Activated CD4-positive, alpha-beta T cell treated with anti-CD3 and anti-CD28 coated beads, Interleukin-2, amount 50 U/mL, for 1 hour (primary cell): ENCODE measurements around the gene NISCH.
"Not testable (repeated sequence)": the region's sequence is repeated elsewhere in the genome, so short reads cannot be mapped to it uniquely, and the experiment has no call there.

Experiments
- DNase-seq: peaks from one replicate; pipeline ENCODE4 v3.0.0-alpha.2; 2020

The NISCH gene

DNA sequence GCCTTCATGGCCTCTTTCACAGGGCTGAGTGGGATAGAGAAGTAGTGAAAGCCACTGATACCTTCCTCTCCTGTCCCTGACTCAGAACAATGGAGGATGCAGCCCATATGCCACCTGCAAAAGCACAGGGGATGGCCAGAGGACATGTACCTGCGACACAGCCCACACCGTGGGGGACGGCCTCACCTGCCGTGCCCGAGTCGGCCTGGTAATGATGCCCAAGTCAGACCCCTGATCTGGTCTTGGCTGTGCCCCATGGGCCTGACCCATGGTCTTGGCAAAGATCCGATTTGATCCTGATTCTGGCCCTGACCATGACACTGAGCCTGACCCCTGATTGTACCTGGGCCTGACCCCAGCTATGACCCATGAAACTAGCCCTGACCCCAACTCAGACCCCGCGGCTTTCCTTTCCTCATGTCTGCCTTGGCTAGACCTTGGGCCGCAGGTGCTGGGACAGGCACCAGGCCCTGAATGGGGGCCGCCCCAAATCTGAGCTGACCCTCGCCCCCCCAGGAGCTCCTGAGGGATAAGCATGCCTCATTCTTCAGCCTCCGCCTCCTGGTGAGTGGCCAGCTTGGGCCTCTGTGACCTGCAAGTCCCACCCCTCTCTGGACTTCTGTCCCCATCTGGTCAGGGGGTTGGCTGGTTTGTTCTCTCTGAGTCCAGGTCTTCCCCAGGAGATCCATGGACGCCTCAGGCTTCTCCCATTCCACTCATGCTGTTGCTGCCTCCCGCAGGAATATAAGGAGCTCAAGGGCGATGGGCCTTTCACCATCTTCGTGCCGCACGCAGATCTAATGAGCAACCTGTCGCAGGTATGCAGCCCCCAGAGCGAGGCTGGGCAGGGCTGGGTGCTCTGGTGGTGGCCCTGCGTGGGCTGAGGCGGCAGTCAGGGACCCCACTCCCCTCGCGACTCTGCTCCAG is 62.7 kb downstream of the NISCH start:
- DNase-seq: no peak

DNA sequence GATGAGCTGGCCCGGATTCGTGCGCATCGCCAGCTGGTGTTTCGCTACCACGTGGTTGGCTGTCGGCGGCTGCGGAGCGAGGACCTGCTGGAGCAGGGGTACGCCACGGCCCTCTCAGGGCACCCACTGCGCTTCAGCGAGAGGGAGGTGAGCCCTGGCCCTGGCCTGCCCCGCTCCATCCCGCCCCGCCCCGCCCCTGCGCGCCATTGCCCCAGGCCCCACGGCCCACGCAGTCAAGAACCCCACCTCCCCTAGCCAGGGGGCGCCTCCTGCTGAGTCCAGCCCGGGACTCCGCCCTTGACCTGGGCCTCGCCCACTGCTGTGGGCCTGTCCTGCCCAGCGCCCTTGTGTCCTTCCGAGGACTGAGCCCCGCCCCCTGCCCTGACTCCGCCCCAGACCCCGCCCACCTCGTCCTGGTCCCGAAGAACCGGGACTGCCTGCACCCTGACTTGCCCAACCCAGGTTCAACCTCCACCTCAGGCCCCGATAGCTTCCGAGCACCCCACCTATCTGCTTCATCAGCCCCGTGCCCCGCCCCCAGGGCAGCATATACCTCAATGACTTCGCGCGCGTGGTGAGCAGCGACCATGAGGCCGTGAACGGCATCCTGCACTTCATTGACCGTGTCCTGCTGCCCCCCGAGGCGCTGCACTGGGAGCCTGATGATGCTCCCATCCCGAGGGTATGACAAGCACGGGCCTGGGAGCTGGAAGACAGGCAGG is 63.5 kb downstream of the NISCH start:
- DNase-seq: no peak

- no peak for DNase-seq
Measured at GRCh38 chr3:52519445-52520140, 64.2 kb downstream of the NISCH start.

DNA sequence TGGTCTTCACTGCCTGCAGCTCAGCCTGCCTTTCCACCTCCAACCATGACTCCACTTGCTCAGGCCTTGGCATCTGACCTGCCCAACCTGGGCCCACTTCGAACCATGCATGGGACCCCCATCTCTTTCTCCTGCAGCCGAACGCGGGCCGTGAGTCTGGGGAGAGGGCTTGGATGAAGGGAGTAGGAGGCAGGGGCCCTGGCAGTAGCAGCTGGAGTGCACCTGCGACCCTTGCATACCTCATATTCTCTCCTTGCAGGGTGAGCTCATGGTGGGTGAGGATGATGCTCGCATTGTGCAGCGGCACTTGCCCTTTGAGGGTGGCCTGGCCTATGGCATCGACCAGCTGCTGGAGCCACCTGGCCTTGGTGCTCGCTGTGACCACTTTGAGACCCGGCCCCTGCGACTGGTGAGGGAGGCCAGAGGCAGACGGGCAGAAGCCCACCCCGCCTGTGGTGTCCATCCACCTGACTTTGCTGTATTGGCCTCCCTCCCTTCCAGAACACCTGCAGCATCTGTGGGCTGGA is 64.8 kb downstream of the NISCH start:
- DNase-seq: no peak

DNA sequence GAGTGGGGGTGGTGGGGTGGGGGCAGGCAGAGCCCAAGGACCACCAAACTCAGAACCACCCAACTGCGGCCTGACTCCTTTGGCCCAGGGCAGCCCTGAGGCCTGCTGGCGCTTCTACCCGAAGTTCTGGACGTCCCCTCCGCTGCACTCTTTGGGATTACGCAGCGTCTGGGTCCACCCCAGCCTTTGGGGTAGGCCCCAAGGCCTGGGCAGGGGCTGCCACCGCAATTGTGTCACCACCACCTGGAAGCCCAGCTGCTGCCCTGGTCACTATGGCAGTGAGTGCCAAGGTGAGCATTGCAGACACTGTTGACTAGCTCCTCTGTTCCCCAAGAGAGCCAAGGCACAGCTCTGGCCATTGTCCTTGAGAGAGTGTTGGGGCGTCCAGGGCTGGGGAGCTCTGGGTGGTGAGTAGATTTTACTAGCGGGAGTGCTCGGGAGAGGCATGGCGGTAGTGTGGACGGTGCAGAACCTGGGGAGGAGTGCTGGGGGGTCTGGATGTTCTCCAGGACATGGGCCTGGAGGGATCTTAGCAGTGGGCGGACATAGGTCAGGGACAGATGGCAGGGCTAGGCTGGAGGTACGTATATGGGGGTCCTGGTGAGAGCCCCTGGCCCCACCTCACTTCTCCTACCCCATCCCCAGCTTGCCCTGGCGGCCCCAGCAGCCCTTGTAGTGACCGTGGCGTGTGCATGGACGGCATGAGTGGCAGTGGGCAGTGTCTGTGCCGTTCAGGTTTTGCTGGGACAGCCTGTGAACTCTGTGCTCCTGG is 65.5 kb downstream of the NISCH start:
- no peak for DNase-seq

- DNase-seq: no peak
Measured at GRCh38 chr3:52521488-52521824, 66.1 kb downstream of the NISCH start.

- no peak for DNase-seq
Measured at GRCh38 chr3:52521881-52522650, 66.7 kb downstream of the NISCH start.

- no peak for DNase-seq
Measured at GRCh38 chr3:52522651-52523251, 67.3 kb downstream of the NISCH start.

- DNase-seq: no peak
Measured at GRCh38 chr3:52523386-52524257, 68.2 kb downstream of the NISCH start.

GRCh38 chr3:52524258-52524751 is 68.9 kb downstream of the NISCH start:
- DNase-seq: no peak

DNA sequence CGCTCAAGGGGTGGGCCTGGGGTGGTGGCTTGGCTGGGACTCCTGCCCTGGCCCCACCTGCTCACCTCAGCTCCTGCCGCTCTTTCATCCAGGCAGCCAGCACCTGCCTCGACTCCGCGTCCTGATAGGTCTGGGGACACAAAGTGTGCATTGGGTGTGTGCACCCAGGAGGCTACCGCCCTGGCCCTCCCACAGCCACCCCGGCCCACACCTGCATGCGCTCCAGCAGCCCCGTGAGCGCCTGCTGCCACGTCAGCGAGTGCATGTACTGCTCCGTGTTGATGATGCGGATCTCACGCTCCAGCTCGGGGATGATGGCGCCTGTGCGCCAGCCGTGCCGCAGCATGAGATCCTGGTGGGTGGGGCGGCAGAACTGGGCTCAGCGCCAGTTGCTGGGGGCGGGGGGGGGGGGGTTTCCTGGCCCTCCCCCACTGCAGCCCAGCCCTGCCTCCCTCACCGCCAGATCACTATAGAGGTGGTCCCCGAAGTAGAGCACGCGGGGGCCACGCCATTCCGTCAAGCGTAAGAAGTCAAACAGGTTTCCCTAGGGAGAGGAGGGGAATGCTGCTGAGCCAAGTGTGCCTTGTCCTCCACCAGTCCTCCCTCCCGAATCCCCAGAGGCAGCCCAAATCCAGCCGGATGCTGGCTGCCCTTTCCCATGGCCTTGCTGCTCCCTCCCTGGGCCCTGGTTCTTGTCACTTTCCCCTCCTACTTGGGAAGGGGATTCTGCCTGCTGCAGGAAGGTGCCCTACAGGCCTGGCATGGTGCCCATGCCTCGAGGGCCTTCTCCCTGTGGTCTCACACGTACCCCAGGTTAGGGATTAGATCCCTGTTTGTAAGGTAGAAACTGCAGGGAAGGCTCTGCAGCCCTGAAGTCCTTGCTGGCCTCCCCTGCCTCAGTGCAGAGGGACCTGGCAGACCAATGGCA is 69.6 kb downstream of the NISCH start:
- no peak for DNase-seq

- no peak for DNase-seq
Measured at GRCh38 chr3:52525680-52526561, 70.5 kb downstream of the NISCH start.

- DNase-seq: not testable (repeated sequence)
Measured at GRCh38 chr3:52526671-52527038, 71.3 kb downstream of the NISCH start.

DNA sequence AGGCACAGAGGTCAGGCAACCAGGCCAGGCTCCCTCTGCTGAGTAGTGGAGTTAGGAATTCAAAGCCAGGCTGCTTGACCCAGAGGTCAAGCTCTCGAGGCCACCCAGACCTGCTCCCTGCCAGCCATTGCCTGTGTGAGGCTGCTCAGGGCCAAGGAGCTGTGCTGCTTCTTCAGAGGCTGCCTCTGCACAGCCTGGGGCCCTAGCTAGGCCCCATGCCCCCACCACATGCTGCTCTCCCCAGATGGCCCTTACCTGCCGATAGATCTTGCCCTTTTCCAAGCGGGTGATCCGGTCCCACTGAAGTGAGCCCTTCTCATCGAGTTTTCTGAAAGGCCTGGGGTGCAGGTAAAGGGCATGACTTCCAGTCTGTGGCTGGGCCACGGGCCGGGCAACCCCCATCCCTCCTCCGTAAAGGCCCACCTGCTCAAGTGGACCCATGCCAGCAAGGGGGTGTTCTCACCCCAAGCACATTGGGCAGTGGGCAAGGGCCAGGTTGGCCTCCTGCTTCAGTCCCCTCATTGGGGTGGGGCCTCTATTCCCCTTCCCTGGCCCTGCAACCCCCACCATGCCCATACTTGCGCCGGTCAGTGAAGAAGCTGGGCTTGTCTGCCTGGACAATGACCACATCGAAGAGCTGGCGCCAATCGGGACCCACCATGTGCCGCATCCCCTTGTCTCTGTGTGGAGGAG is 71.8 kb downstream of the NISCH start:
- DNase-seq: no peak

DNA sequence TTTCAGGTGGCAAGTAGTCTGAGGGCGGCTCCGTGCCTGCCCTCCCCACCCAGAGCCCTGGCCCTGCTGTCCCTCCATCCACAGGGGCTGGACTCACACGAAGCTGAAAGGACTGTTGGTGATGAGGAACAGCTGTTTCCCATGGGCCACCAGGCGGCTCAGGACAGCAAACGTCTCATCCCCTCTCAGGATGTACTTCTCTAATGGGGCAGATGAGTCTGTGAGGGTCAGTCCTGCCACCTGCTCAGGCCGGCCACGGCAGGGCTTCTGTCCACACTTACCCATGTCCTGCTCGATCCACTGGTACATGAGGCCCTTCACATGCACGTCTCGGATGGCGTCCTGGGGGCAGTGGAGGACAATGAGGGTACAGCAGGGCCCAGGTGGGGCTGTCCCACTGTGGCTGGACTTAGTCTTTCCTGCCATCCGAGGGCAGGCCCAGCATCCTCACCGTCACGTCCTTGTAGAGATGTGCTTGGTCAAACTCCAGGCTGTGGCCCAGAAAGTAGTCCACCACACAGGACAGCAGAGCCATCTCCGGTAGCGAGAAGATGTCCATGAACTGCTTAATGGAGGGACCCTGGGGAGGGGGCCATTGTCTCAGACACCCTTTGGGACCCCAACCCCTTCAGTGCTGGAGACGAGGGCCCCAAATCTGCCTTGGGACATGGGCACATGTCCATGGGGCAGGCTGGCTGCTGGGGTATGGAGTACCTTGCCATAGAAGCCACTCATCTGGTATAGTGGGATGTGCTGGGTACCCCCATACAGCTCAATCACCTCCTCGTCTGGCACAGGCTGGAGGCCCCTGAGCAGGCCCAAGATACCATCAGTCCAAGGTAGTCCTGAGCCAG is 72.6 kb downstream of the NISCH start:
- no peak for DNase-seq
